H9 (cell line): Measurements from ENCODE around the gene AGO3. TPM values are rescaled to one million over a fixed set of nuclear protein-coding genes. Genes with fewer than 3 reads are reported as not detected.

ENCODE experiments used
- DNase-seq: peaks from one replicate; pipeline ENCODE4 v3.0.0-alpha.2; 2017
- H2AFZ ChIP-seq: one replicate; pipeline ENCODE4 v1.6.1; 2013; ENCODE audit warnings: mild to moderate bottlenecking, low read length, control low read depth, moderate library complexity
- H2AK5ac ChIP-seq: 2 replicates; pipeline ENCODE4 v1.6.1; 2013; ENCODE audit warnings: low read length, control low read depth, mixed read lengths; ENCODE audit not compliant: insufficient read length
- H2BK120ac ChIP-seq: one replicate; pipeline ENCODE4 v1.6.1; 2013; ENCODE audit warnings: low read depth, mild to moderate bottlenecking, low read length, control low read depth, inconsistent platforms; ENCODE audit not compliant: poor library complexity, severe bottlenecking
- H2BK12ac ChIP-seq: 2 replicates; pipeline ENCODE4 v1.6.1; 2013; ENCODE audit warnings: low read length, control low read depth, mixed read lengths, low read depth; ENCODE audit not compliant: insufficient read length
- H2BK15ac ChIP-seq: 2 replicates; pipeline ENCODE4 v1.6.1; 2013; ENCODE audit warnings: low read depth, low read length, control low read depth
- H2BK20ac ChIP-seq: one replicate; pipeline ENCODE4 v1.6.1; 2013; ENCODE audit warnings: low read depth, mild to moderate bottlenecking, low read length, control low read depth, inconsistent platforms; ENCODE audit not compliant: poor library complexity, severe bottlenecking
- H2BK5ac ChIP-seq: 2 replicates; pipeline ENCODE4 v1.6.1; 2013; ENCODE audit warnings: low read length, control low read depth, mixed read lengths; ENCODE audit not compliant: insufficient read length
- H3K14ac ChIP-seq: 2 replicates; pipeline ENCODE4 v1.6.1; 2013; ENCODE audit warnings: low read length, control low read depth; ENCODE audit not compliant: insufficient read depth
- H3K18ac ChIP-seq: 2 replicates; pipeline ENCODE4 v1.6.1; 2013; ENCODE audit warnings: low read depth, mild to moderate bottlenecking, mixed read lengths, low read length, control low read depth; ENCODE audit not compliant: insufficient read length
- H3K23ac ChIP-seq: 2 replicates; pipeline ENCODE4 v1.6.1; 2013; ENCODE audit warnings: low read length, control low read depth, mixed read lengths, low read depth; ENCODE audit not compliant: insufficient read length
- H3K23me2 ChIP-seq: 2 replicates; pipeline ENCODE4 v1.6.1; 2013; ENCODE audit warnings: low read depth, mild to moderate bottlenecking, mixed read lengths, low read length, control low read depth; ENCODE audit not compliant: insufficient read length, poor library complexity, severe bottlenecking
- H3K27ac ChIP-seq: 2 replicates; pipeline ENCODE4 v1.5.1; 2013; ENCODE audit warnings: low read length, control low read depth, mixed read lengths, low read depth; ENCODE audit not compliant: insufficient read length
- H3K27me3 ChIP-seq: 2 replicates; pipeline ENCODE4 v1.6.1; 2013; ENCODE audit warnings: low read length, control low read depth, inconsistent platforms; ENCODE audit not compliant: insufficient read depth
- H3K4ac ChIP-seq: 2 replicates; pipeline ENCODE4 v1.6.1; 2013; ENCODE audit warnings: low read depth, mild to moderate bottlenecking, control low read depth, inconsistent platforms, low read length, moderate library complexity
- H3K4me1 ChIP-seq: 2 replicates; pipeline ENCODE4 v1.6.1; 2013; ENCODE audit warnings: low read length, control low read depth, inconsistent platforms; ENCODE audit not compliant: insufficient read depth
- H3K4me2 ChIP-seq: 2 replicates; pipeline ENCODE4 v1.6.1; 2013; ENCODE audit warnings: low read length, control low read depth, mixed read lengths; ENCODE audit not compliant: insufficient read length, insufficient read depth
- H3K56ac ChIP-seq: 2 replicates; pipeline ENCODE4 v1.6.1; 2013; ENCODE audit warnings: low read depth, mild to moderate bottlenecking, mixed read lengths, low read length, control low read depth; ENCODE audit not compliant: insufficient read length
- H3K79me1 ChIP-seq: 2 replicates; pipeline ENCODE4 v1.6.1; 2013; ENCODE audit warnings: low read depth, mild to moderate bottlenecking, moderate library complexity, low read length, control low read depth, inconsistent platforms; ENCODE audit not compliant: insufficient read depth, poor library complexity, severe bottlenecking
- H3K79me2 ChIP-seq: 2 replicates; pipeline ENCODE4 v1.6.1; 2013; ENCODE audit warnings: low read length, control low read depth, inconsistent platforms; ENCODE audit not compliant: insufficient read depth
- H3K9ac ChIP-seq: 2 replicates; pipeline ENCODE4 v1.6.1; 2013; ENCODE audit warnings: low read length, control low read depth, mixed read lengths; ENCODE audit not compliant: insufficient read length; ENCODE audit errors: extremely low read depth
- H3K9me3 ChIP-seq: one replicate; pipeline ENCODE4 v1.6.1; 2013; ENCODE audit warnings: low read depth, low read length, inconsistent platforms; ENCODE audit not compliant: control insufficient read depth
- H3T11ph ChIP-seq: one replicate; pipeline ENCODE4 v1.6.1; 2013; ENCODE audit warnings: mild to moderate bottlenecking, low read length, control low read depth, inconsistent platforms
- H4K20me1 ChIP-seq: one replicate; pipeline ENCODE4 v1.6.1; 2013; ENCODE audit not compliant: control insufficient read depth, insufficient read length, insufficient read depth
- H4K5ac ChIP-seq: 2 replicates; pipeline ENCODE4 v1.6.1; 2013; ENCODE audit warnings: low read depth, mild to moderate bottlenecking, mixed read lengths, low read length, control low read depth; ENCODE audit not compliant: insufficient read length
- H4K8ac ChIP-seq: replicated peaks from 2 replicates; pipeline ENCODE4 v1.6.1; 2013; ENCODE audit warnings: low read length, control low read depth, mixed read lengths, low read depth; ENCODE audit not compliant: insufficient read length
- H4K91ac ChIP-seq: 2 replicates; pipeline ENCODE4 v1.6.1; 2013; ENCODE audit warnings: low read depth, mild to moderate bottlenecking, moderate library complexity, mixed read lengths, low read length, control low read depth; ENCODE audit not compliant: insufficient read length
- H3K27ac Mint-ChIP-seq, 3 experiments: 2 replicates in 2 of 3; 3 replicates in 1 of 3; pipeline ENCODE4 v1.8.0; 2020 to 2021; ENCODE audit warnings: mixed read lengths in 3 of 3, mild to moderate bottlenecking in 1 of 3, moderate library complexity in 1 of 3
- H3K27me3 Mint-ChIP-seq: 2 replicates; pipeline ENCODE4 v1.8.0; 2021; ENCODE audit warnings: low read depth, mild to moderate bottlenecking, moderate library complexity, mixed read lengths
- H3K36me3 Mint-ChIP-seq, 3 experiments: 2 replicates in 2 of 3; 3 replicates in 1 of 3; pipeline ENCODE4 v1.8.0; 2020 to 2021; ENCODE audit warnings: low read depth in 3 of 3, mixed read lengths in 3 of 3; ENCODE audit not compliant: insufficient read depth in 1 of 3
- H3K4me1 Mint-ChIP-seq, 2 experiments: 2 replicates each; pipeline ENCODE4 v1.8.0; 2020; ENCODE audit warnings: mixed read lengths in 2 of 2
- H3K4me3 Mint-ChIP-seq, 2 experiments: 2 replicates in 1 of 2; 3 replicates in 1 of 2; pipeline ENCODE4 v1.8.0; 2020 to 2021; ENCODE audit warnings: mild to moderate bottlenecking in 2 of 2, mixed read lengths in 2 of 2, moderate library complexity in 1 of 2
- H3K9me3 Mint-ChIP-seq, 2 experiments: 2 replicates in 1 of 2; 3 replicates in 1 of 2; pipeline ENCODE4 v1.8.0; 2020; ENCODE audit warnings: mild to moderate bottlenecking in 2 of 2, mixed read lengths in 2 of 2, moderate library complexity in 1 of 2
- CTCF ChIP-seq: fragments of 200-600 bp; sonication (generic); conservative IDR thresholded peaks from 3 replicates; pipeline ENCODE4 v1.8.0; 2021; ENCODE audit warnings: antibody characterized with exemption, mild to moderate bottlenecking
- WGBS: extraction: QIAGEN DNeasy Blood & Tissue Kit; methylation state at CpG from one replicate; pipeline ENCODE4 v1.1.7; 2013; ENCODE audit warnings: missing lambda C conversion rate, low lambda C conversion rate, mixed read lengths; ENCODE audit not compliant: insufficient read length; ENCODE audit errors: extremely low coverage; 5-methylcytosine and 5-hydroxymethylcytosine counted together
- total RNA-seq: library from RNA; stranded (reverse); gene quantifications from 2 replicates; pipeline ENCODE4 v1.2.1, GENCODE V29; 2021

AGO3 gene
- total RNA-seq, 1 experiment from 2014 or later, result 27.0 TPM

- H3K27ac ChIP-seq, result no peak overlapping the region
- no peaks in the 10 kb centered on the region for H3K27me3 ChIP-seq
- no peak for DNase-seq
- H3K18ac ChIP-seq, result no peak overlapping the region
- no peaks in the 10 kb centered on the region for H3K9me3 ChIP-seq
- no CpG with 5 or more reads among the region's 2 CpGs for WGBS
- H3K36me3 Mint-ChIP-seq, result peaks cover 53 to 94% (median 94%) of the 10 kb centered on the region in 3 experiments; a peak in 6 of 7 replicates
- H2BK20ac ChIP-seq, result no peak overlapping the region
- no peak overlapping the region for H4K91ac ChIP-seq
- H3K27ac Mint-ChIP-seq, result no peak overlapping the region
- H3K9ac ChIP-seq, result no peak overlapping the region
- H3K4ac ChIP-seq, result no peak overlapping the region
- no peak overlapping the region for H4K8ac ChIP-seq
- H3K9me3 Mint-ChIP-seq, result no peaks in the 10 kb centered on the region
- H2BK120ac ChIP-seq, result no peak overlapping the region
- H3K23me2 ChIP-seq, result no peaks in the 10 kb centered on the region
- TF ChIP-seq CTCF, result no peak
- peaks cover 17 to 24% of the 10 kb centered on the region in 2 experiments for H3K4me1 Mint-ChIP-seq
- H3K79me1 ChIP-seq, result no peaks in the 10 kb centered on the region
- no peak overlapping the region for H3T11ph ChIP-seq
- H2BK12ac ChIP-seq, result no peak overlapping the region
- no peaks in the 10 kb centered on the region for H4K20me1 ChIP-seq
- no peak overlapping the region for H3K4me3 Mint-ChIP-seq
- no peak overlapping the region for H3K56ac ChIP-seq
- no peak overlapping the region for H2AFZ ChIP-seq
- no peak overlapping the region for H2BK15ac ChIP-seq
- H4K5ac ChIP-seq, result no peak overlapping the region
- H3K14ac ChIP-seq, result no peak overlapping the region
- H3K79me2 ChIP-seq, result no peaks in the 10 kb centered on the region
- no peak overlapping the region for H2AK5ac ChIP-seq
- H3K23ac ChIP-seq, result no peak overlapping the region
- H2BK5ac ChIP-seq, result no peak overlapping the region
- H3K27me3 Mint-ChIP-seq, result no peaks in the 10 kb centered on the region
- H3K4me1 ChIP-seq, result no peaks in the 10 kb centered on the region
- H3K4me2 ChIP-seq, result no peak overlapping the region
Observed at GRCh38 chr1:35915693-35916092, 15.2 kb upstream of the AGO3 start.
